ENCODE data around the gene L3HYPDH. TPM values are rescaled to one million over a fixed set of nuclear protein-coding genes. Genes with fewer than 3 reads are reported as not detected.

The L3HYPDH gene
- total and polyA plus RNA-seq, 7 experiments from 2014 or later: 2.9 to 55.9 (median 21.6) TPM

GRCh38 chr14:59465316-59466135, 18.7 kb downstream of the L3HYPDH start, which contains the start of gene GPR135:
GPR135 (minus strand) TSS chr14:59465380; CDS start chr14:59465226, 154 bp downstream.
- H3K9me3 ChIP-seq (ENCODE audit: control insufficient read depth in 2 of 3, low read length in 3 of 3): no peaks in the 10 kb centered on the region
- H3K36me3 ChIP-seq (ENCODE audit: control insufficient read depth in 2 of 3, insufficient read depth in 3 of 3, low read length in 3 of 3): no peaks in the 10 kb centered on the region
- Mint-ChIP-seq H3K27me3 (peaks cover 4 to 12% (median 6%) of the 10 kb centered on the region in 5 donors), H3K27ac (peak within 1 kb of the TSS; percentile 41 to 91 (median 82)), H3K36me3 (peaks cover 0 to 9% (median 6%) of the 10 kb centered on the region in 5 donors), H3K4me1 (peaks cover 0 to 17% (median 7%) of the 10 kb centered on the region in 7 donors), H3K4me3 (peak within 1 kb of the TSS; percentile 85 to 94 (median 90)), H3K9me3 (no peaks in the 10 kb centered on the region)
- ChIA-PET POLR2A (interaction anchor here (1.1 to 5.2 kb wide), 3 partner anchors 10 to 18 kb away, joined by 3 to 34 read pairs (median 4); partner anchors contain the start of genes JKAMP and L3HYPDH), CTCF (interaction anchor here (1.0 kb wide), 1 partner anchor 866 kb away, joined by 3 read pairs; no protein-coding TSS in a partner anchor)
- peaks cover 0 to 9% of the 10 kb centered on the region in 2 donors for H3K4me1 ChIP-seq (ENCODE audit: control insufficient read depth in 2 of 2, insufficient read depth in 2 of 2, low read length in 2 of 2)
- H3K27me3 ChIP-seq (ENCODE audit: control insufficient read depth in 2 of 2, insufficient read depth in 2 of 2, low read length in 2 of 2): no peaks in the 10 kb centered on the region
- peak in 8 of 9 donors; percentile 23 to 50 (median 42) for DNase-seq
- H3K4me3 ChIP-seq (ENCODE audit: low read length): peak within 1 kb of the TSS; percentile 66
- intact Hi-C loops (cut with micrococcal nuclease): loop anchor here (1.0 to 10.0 kb wide), 5 partner anchors 19 to 1268 kb away; partner anchors contain the start of genes DAAM1 (in 1 of the 2), JKAMP (in 1 of the 2), L3HYPDH (in 1 of the 2) and PPM1A (in 1 of the 2)
- peak within 1 kb of the TSS; percentile 65 for H3K27ac ChIP-seq (ENCODE audit: low read depth, low read length)
- ATAC-seq: peak; percentile 62

- Mint-ChIP-seq H3K4me3 (peak overlapping the region; percentile 85 to 94 (median 90)), H3K27ac (peak overlapping the region in 5 of 9 donors; percentile 60 to 82 (median 72)), H3K4me1 (peaks cover 0 to 17% (median 7%) of the 10 kb centered on the region in 7 donors), H3K27me3 (peaks cover 8 to 16% (median 12%) of the 10 kb centered on the region in 5 donors), H3K9me3 (no peaks in the 10 kb centered on the region), H3K36me3 (peaks cover 2 to 14% (median 6%) of the 10 kb centered on the region in 5 donors)
- ChIA-PET CTCF (interaction anchor here (1.0 kb wide), 1 partner anchor 867 kb away, joined by 3 read pairs; no protein-coding TSS in a partner anchor), POLR2A (interaction anchor here (0.5 to 5.2 kb wide), 5 partner anchors 9 to 1507 kb away, joined by 3 to 34 read pairs (median 3); partner anchors contain the start of genes JKAMP and L3HYPDH)
- no peaks in the 10 kb centered on the region for H3K9me3 ChIP-seq (ENCODE audit: control insufficient read depth in 2 of 3, low read length in 3 of 3)
- H3K27ac ChIP-seq (ENCODE audit: low read depth, low read length): peak overlapping the region; percentile 65
- intact Hi-C loops (cut with micrococcal nuclease): loop anchor here (1.0 to 10.0 kb wide), 6 partner anchors 20 to 1267 kb away; partner anchors contain the start of genes DAAM1 (in 2 of the 2), JKAMP (in 2 of the 2), L3HYPDH (in 2 of the 2) and PPM1A (in 1 of the 2)
- peak; percentile 78 for ATAC-seq
- peaks cover 0 to 9% of the 10 kb centered on the region in 2 donors for H3K4me1 ChIP-seq (ENCODE audit: control insufficient read depth in 2 of 2, insufficient read depth in 2 of 2, low read length in 2 of 2)
- H3K27me3 ChIP-seq (ENCODE audit: control insufficient read depth in 2 of 2, insufficient read depth in 2 of 2, low read length in 2 of 2): no peaks in the 10 kb centered on the region
- peak; percentile 40 to 71 (median 59) for DNase-seq
- H3K36me3 ChIP-seq (ENCODE audit: control insufficient read depth in 2 of 3, insufficient read depth in 3 of 3, low read length in 3 of 3): no peaks in the 10 kb centered on the region
- peak overlapping the region; percentile 66 for H3K4me3 ChIP-seq (ENCODE audit: low read length)
These were observed 19.5 kb downstream of the L3HYPDH start for GRCh38 chr14:59464486-59465315.

GRCh38 chr14:59463787-59464485, 20.3 kb downstream of the L3HYPDH start:
- Histone ChIP-seq H3K27me3 (ENCODE audit: control insufficient read depth in 2 of 2, insufficient read depth in 2 of 2, low read length in 2 of 2) (no peaks in the 10 kb centered on the region), H3K9me3 (ENCODE audit: control insufficient read depth in 2 of 3, low read length in 3 of 3) (no peaks in the 10 kb centered on the region), H3K36me3 (ENCODE audit: control insufficient read depth in 2 of 3, insufficient read depth in 3 of 3, low read length in 3 of 3) (no peaks in the 10 kb centered on the region), H3K4me3 (ENCODE audit: low read length) (peak overlapping the region; percentile 66), H3K27ac (ENCODE audit: low read depth, low read length) (peak overlapping the region; percentile 65), H3K4me1 (ENCODE audit: control insufficient read depth in 2 of 2, insufficient read depth in 2 of 2, low read length in 2 of 2) (peaks cover 0 to 9% of the 10 kb centered on the region in 2 donors)
- Mint-ChIP-seq H3K9me3 (no peaks in the 10 kb centered on the region), H3K27ac (peak overlapping the region in 6 of 9 donors; percentile 25 to 86 (median 62)), H3K36me3 (peaks cover 5 to 17% (median 6%) of the 10 kb centered on the region in 5 donors), H3K4me3 (peak overlapping the region; percentile 85 to 94 (median 90)), H3K4me1 (peaks cover 0 to 17% (median 7%) of the 10 kb centered on the region in 7 donors), H3K27me3 (peaks cover 9 to 24% (median 17%) of the 10 kb centered on the region in 5 donors)
- CTCF ChIA-PET: interaction anchor here (1.0 kb wide), 1 partner anchor 113 kb away, joined by 4 read pairs; the partner anchor contains the start of gene CCDC175
- intact Hi-C loops (cut with micrococcal nuclease): loop anchor here (1.0 to 10.0 kb wide), 4 partner anchors 20 to 799 kb away; partner anchors contain the start of genes DAAM1 (in 1 of the 2), JKAMP (in 1 of the 2) and L3HYPDH (in 1 of the 2)
- POLR2A ChIA-PET: interaction anchor here (0.5 to 5.2 kb wide), 4 partner anchors 8 to 1508 kb away, joined by 3 to 34 read pairs (median 3); partner anchors contain the start of genes JKAMP and L3HYPDH
- peak in 4 of 9 donors; percentile 10 to 44 (median 12) for DNase-seq
- peak; percentile 1 for ATAC-seq

GRCh38 chr14:59461891-59462290, 22.3 kb downstream of the L3HYPDH start:
- H3K27me3 Mint-ChIP-seq: peaks cover 9 to 24% (median 17%) of the 10 kb centered on the region in 5 donors
- Histone ChIP-seq H3K4me1 (ENCODE audit: control insufficient read depth in 2 of 2, insufficient read depth in 2 of 2, low read length in 2 of 2) (peaks cover 0 to 9% of the 10 kb centered on the region in 2 donors), H3K4me3 (ENCODE audit: low read length) (no peak overlapping the region), H3K36me3 (ENCODE audit: control insufficient read depth in 2 of 3, insufficient read depth in 3 of 3, low read length in 3 of 3) (no peaks in the 10 kb centered on the region), H3K27ac (ENCODE audit: low read depth, low read length) (no peak overlapping the region), H3K9me3 (ENCODE audit: control insufficient read depth in 2 of 3, low read length in 3 of 3) (no peaks in the 10 kb centered on the region), H3K27me3 (ENCODE audit: control insufficient read depth in 2 of 2, insufficient read depth in 2 of 2, low read length in 2 of 2) (no peaks in the 10 kb centered on the region)
- no peak overlapping the region for H3K27ac Mint-ChIP-seq
- ATAC-seq: no peak
- POLR2A ChIA-PET: interaction anchor here (5.2 kb wide), 1 partner anchor 22 kb away, joined by 34 read pairs; the partner anchor contains the start of genes JKAMP and L3HYPDH
- CTCF ChIA-PET: no interaction called here
- peaks cover 0 to 17% (median 7%) of the 10 kb centered on the region in 7 donors for H3K4me1 Mint-ChIP-seq
- intact Hi-C loops (cut with micrococcal nuclease): loop anchor here in 1 of 2 donors (10.0 kb wide), 1 partner anchor 797 kb away; no protein-coding TSS in a partner anchor
- peaks cover 13 to 34% (median 17%) of the 10 kb centered on the region in 5 donors for H3K36me3 Mint-ChIP-seq
- no peak overlapping the region for H3K4me3 Mint-ChIP-seq
- no peak for DNase-seq
- H3K9me3 Mint-ChIP-seq: peaks cover 0 to 6% (median 0%) of the 10 kb centered on the region in 11 donors

GRCh38 chr14:59460378-59460777, 23.8 kb downstream of the L3HYPDH start:
- Mint-ChIP-seq H3K36me3 (peaks cover 13 to 47% (median 27%) of the 10 kb centered on the region in 5 donors), H3K27me3 (peaks cover 4 to 24% (median 17%) of the 10 kb centered on the region in 5 donors), H3K4me1 (peaks cover 0 to 11% (median 3%) of the 10 kb centered on the region in 7 donors), H3K27ac (no peak overlapping the region), H3K4me3 (no peak overlapping the region), H3K9me3 (peaks cover 0 to 13% (median 0%) of the 10 kb centered on the region in 11 donors)
- ChIA-PET POLR2A (no interaction called here), CTCF (no interaction called here)
- Histone ChIP-seq H3K9me3 (ENCODE audit: control insufficient read depth in 2 of 3, low read length in 3 of 3) (no peaks in the 10 kb centered on the region), H3K27me3 (ENCODE audit: control insufficient read depth in 2 of 2, insufficient read depth in 2 of 2, low read length in 2 of 2) (no peaks in the 10 kb centered on the region), H3K4me1 (ENCODE audit: control insufficient read depth in 2 of 2, insufficient read depth in 2 of 2, low read length in 2 of 2) (peaks cover 0 to 9% of the 10 kb centered on the region in 2 donors), H3K4me3 (ENCODE audit: low read length) (no peak overlapping the region), H3K36me3 (ENCODE audit: control insufficient read depth in 2 of 3, insufficient read depth in 3 of 3, low read length in 3 of 3) (no peaks in the 10 kb centered on the region), H3K27ac (ENCODE audit: low read depth, low read length) (no peak overlapping the region)
- no peak for DNase-seq
- intact Hi-C loops (cut with micrococcal nuclease): loop anchor here in 1 of 2 donors (10.0 kb wide), 1 partner anchor 796 kb away; no protein-coding TSS in a partner anchor
- ATAC-seq: no peak
